Amniotic epithelial cell (primary cell): ENCODE measurements around the gene CREBZF.

Experiments used
- DNase-seq: peaks from one replicate; pipeline ENCODE4 v3.0.0-alpha.2; 2010; ENCODE audit warnings: low read depth

CREBZF gene, protein sequence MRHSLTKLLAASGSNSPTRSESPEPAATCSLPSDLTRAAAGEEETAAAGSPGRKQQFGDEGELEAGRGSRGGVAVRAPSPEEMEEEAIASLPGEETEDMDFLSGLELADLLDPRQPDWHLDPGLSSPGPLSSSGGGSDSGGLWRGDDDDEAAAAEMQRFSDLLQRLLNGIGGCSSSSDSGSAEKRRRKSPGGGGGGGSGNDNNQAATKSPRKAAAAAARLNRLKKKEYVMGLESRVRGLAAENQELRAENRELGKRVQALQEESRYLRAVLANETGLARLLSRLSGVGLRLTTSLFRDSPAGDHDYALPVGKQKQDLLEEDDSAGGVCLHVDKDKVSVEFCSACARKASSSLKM

DNA sequence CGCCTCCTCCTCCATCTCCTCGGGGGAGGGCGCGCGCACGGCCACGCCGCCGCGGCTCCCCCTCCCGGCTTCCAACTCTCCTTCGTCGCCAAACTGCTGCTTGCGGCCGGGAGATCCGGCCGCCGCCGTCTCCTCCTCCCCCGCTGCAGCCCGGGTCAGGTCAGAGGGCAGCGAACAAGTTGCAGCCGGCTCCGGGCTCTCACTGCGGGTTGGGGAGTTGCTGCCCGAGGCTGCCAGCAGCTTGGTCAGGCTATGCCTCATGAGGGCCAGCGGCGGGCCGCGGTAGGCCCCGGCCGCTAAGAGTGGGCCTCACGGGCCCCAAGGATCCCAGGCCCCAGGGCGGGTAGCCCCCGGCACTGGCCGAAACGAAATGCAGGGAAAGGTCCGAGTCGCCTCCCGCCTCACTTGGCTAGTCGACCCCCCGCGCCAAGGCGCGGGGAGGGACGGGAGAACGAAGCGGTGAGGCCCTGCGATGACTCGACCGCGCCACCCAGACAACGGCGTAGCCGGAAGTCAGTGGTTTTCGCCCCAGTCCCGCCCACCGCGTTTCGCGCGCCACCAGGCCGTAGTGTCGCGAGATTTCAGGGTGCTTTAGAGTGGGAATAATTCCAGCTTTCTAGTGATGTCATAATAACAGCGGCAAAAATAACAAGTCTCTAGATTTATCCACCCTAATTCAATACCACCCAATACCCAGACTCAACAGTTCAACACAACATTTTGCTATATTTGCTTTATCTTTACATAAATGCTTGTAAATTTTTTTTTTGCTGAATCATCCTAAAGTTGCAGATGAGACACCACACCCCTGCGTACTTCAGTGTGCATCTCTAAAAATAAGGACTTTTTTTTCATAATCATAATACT is at the start of gene CREBZF:
CREBZF (minus strand) TSS at position 515 of the 867 bp plus-strand sequence; CDS start at position 261, 254 bp downstream.
- DNase-seq: peak; percentile 91

DNA sequence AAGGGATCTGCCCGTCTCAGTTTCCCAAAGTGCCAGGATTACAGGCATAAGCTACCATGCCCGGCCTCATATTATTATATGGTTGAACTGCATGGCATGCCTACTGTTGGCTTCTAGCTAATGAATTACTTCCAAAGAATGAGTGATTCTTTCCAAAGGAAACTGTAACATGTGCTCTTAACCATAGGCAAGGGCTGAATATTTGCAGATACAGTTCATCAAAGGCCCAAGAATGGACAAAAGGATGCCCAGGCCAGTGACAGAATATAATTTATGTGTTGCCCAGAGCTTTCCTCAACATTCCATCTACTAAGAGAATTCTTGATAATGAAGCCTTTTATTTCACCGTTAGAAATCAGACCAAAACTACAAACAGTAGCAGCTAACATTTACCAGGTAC is 48.0 kb upstream of the CREBZF start:
- no peak for DNase-seq

DNA sequence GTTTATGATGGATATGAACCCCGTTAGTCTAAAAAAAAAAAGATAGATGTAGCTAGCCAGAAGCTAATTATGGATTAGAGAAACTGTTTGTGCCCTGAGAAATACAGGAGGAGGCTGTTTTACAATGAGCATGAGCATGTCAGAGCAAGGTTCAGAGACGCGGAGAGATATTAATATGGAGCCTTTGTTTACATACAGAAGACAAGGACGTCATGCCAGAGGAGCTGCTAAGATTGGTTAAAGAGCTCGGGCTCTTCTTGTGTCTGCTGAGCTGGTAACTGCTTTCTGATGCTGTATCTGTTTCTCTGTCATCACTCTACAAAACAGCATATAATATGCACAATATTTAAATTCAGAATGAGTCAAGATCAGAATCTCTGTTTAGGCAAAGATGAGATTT is 46.0 kb upstream of the CREBZF start:
- peak; percentile 52 for DNase-seq

DNA sequence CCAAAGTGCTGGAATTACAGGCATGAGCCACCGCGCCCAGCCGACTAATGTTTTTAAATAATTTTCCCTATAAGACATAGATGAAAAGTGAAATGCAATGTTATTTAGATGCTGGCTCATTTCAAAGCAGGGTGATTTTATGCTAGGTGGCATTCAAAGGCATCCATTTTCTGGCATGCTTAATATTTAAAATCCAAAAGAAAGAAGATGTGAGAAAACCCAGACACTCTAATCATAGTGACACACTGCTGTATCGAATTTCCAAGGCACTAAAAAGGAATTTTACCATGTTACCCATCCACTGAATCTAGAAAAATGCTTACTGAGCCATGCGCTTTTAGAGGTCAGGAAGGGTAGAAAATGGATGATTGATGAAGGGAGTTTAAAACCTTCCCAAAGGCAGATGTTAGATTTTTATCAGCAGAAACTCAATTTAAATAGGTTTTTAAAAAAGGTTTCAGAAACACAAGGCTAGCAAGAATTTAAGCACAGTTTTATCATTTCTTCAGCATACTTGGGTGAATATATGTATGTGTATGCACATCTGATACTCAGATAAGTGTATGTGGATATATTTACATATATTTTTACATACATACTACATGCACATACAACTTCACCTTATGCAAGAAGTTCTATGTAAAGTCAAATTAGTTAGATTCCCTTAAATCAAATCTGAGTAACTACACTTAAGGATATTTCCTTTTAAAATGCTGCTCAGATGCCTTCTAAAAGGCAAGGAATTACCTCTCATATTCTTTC is 45.2 kb upstream of the CREBZF start:
- DNase-seq: no peak

DNA sequence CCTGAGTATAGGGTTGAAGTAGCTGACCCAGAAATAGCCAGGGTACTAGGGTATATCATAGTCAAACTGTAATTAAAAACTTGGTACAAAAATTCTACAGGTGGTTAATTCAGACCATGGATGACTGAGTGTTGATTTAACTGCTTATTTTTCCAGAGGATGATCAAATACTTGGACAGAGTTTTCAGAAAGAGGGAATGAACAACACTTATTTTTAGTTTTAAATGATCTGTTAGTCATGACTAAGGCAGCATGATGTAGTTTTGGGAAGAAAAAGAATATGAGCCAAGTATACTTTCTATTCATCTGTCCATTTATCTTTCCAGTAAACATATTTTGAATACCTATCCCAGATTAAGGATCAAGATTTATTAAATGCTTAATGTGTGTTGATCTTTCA is 40.9 kb upstream of the CREBZF start:
- no peak for DNase-seq

DNA sequence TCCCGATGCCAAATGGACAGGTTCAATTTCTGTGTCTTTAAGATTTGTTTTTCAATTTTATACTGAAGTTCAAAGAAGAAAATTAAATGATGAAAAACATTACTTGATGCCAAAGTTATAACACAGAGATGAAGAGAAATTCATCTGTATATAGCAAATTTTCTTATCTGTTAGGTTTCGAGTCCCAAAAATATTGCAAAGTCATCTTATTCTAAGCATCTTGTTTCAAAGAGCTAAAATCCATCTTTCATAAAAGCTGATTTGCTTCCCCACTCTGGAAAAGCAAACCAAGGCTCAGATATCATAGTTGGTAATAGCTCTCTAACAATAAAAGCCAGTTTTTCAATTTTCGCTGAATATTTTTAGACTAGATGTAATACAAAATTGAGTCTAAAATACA is 40.0 kb upstream of the CREBZF start:
- no peak for DNase-seq

DNA sequence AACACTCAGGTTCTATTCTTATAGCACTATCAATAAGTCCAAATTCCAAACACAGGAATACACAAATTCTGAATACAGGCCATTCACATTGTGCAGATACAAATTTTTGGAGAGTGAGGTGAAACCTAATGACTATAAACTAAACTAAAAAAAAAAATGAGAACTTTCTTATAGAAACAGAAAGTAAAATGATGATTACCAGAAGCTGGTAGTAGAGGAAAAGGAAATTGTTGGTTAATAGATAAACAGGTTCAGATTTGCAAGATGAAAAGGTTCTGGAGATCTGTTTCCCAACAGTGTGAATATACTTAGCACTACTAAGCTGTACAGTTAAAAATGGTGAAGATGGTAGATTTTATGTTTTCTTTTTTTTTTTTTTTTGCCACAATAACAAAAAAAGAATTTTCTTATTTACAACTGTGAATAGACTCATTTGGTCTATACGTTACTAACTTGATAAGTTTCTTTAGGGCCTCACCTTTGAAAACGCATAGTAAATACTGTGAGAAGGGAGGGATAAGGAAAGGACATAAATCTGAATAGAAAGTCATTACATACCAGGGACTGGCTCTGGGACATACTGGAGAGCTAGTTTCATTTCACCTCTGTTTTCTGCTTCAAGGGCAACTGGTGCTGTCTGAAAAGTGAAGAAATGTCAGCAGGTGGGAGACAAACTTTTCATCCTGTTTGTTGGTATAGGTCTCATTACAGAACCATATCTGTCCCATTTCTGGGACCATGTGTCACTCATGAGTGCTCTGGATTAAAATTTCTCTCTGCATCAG is 35.2 kb upstream of the CREBZF start:
- no peak for DNase-seq

DNA sequence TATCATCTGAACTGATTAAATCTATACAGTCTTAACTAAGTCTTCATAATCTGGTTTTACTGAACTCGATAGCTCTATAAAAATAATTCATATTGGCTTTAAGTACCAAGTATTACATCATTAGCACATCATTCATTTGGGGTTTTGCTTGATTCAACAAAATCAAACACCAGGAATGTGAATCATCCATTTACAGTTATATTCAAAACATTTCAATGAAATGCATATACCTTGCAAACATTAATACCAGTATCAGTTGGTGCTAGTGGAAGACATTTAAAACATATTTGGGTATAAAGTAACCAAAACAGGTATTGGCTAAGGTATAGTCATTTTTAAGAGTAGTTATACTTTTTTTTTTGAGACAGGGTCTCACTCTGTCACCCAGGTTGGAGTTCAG is 33.3 kb upstream of the CREBZF start:
- no peak for DNase-seq

DNA sequence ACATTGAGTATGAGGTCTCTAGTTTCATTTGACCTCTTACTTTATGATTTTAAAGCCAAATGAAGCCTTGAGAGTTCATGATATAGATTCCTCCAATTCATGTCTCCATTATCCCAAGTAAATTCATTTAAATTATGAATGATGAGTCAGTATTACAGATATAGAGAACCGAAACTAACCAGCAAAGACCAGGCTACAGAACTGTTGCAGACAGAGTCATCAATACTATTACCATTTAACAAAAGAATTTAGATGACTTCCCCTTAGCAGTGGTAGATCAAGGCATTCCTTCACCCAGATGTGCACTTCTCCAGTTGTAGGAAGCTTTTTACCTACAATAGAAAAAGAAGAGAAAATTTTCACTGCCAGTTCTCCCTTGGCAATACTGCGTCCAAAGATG is 32.8 kb upstream of the CREBZF start:
- no peak for DNase-seq

DNA sequence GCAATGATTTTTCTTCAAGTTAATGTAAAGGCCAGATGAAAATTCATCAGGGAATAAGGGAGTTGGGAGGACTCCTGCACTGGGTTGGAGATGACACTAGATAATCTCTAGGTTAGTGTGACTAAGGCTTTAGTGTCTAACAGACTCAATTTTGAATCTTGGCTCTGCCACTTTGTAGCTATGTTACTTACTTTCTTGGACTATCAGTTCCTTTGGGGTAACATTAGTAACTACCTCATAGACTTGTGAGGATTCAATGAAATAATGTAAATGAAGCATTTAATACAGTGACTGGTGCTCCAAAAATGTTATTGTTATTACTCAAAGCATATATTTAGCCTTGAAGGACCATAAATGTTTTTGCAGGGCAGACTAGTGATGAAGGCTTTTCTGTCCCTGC is 30.6 kb upstream of the CREBZF start:
- no peak for DNase-seq

DNA sequence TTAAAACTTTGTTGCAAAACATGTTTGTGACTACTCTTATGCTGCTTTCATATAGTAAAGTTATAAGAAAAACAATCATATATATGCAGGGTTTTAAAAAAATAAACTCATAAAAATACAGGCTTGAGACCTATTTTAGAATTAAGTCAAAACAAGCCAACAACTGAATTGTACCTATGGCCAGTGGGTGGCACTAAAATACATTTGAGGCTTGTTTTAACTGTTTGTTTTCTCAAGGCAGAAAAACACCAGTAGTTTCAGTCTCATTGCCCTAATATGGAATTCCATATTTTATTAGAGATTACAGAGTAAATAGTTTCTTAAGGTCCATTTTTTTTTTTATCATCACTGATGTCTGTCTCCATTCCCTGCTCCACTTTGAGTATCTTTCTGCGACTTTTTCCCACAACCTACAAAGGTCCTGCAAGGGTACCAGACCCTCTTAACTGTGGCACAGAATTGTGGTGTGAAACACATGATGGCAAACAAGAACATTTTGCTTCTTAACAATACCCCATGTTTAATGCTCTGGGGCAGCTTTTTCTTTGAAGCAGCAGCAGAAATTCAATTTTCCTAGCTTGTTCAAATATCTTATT is 29.6 kb upstream of the CREBZF start:
- peak; percentile 75 for DNase-seq

DNA sequence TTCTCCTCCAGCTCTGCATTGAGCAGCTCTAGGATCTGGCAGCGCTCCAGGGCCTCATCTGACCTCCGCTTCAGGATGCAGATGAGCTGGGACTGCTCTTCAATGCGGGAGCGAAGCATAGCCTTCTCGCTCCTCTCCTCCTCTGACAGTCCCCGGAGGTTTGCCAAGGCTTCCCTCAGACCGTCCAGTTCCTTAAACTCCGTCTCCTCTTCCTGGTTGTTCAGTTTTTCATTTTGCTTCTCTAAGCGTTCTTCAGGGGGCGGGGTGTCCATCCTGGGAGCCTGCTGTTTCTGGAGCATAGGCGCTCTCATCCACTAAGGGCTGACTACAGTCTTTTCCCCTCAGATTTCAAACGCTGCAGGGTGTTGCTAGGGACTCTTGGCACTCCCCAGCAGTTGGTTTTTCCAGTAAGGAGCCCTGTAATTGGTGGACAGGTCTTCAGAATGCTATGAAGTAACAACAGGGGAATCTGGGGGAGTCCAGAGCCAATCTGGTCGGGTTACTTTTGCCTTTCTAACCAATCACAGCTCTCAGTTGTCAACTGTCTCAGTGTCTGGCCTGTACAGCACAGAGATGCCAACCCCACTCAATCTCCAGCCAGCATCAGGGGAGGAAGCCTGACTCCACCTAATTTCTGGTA is 21.0 kb upstream of the CREBZF start, which contains the start of gene CCDC89:
CCDC89 (minus strand) TSS at position 376 of the 640 bp plus-strand sequence; CDS start at position 311, 65 bp downstream.
- peak; percentile 98 for DNase-seq

DNA sequence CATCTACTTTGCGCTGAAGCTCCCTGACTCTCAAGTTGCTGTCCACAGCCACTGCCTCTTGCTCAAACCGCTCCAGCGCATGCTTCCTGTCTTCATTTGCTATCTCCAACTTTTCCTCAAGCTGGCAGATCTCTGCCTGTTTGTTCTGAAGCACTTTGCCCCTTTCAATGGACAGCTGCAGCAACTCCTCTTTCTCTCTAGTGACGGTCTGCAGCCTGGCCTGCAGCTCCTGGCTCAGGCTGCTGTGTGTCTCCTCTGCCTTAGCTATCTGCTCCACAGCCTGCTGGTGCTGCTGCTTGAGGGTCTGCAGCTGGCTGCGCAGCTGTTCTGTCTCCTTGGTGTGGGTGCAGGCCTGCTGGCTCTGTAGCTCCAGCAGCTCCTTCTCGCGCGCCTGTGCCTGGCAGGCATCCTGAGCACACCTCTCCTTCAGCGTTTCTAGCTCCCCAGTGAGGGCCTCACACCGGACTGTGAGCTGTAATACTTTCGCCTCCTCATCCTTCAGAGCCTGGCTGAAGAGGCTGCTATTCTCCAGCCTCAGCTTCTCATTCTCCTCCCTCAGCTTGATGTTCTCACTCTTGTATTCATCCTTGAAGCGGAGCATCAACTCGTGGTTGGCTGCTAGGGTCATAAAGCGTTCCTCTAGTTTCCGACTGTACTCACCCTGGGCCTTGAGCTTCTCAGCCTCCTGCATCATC is 20.3 kb upstream of the CREBZF start:
- peak; percentile 32 for DNase-seq

DNA sequence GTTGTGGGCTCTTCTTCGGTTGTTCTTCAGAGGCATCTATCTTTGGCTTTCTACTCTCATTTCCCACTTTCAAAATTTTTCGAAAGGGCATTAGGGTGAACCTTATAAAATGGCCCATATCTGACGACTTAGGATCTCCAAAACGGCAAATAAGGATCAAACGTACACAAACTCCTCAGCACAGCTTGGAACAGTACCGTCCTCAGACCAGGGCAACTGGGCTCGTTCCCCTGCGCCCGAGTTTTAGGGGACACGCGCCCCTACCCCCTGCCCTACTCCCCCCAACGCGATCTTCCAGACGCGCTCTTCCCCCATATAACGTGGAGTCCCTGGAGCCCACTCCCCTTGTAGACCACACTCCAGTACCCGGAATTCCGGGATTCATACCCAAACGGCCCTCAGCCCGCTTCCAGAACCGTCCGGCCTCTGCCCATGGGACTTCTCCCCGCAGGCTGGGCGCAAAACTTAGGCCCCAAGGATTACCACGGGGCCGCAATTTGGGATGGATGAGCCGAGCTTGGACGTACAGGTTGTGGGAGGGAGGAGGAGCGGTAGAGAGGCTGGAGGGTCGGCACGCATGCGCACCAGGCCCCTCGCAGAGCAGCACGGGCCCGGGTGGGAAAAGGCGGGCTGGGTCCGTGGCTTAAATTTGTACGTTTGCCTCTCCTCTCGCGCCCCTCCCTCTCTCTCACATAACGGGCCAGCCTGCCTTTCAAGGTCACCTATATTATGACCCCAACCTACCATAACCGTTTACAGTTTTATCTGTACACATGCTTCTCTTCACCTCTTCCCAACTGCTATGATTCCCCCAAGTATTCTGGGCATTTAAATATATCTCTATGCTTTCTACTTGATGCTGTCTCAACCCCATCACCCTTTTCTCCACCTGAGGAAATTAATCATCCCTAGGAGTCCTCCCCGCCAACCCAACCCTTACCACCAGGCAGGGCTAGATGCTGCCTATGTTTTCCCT is 17.7 kb upstream of the CREBZF start:
- DNase-seq: peak; percentile 31

DNA sequence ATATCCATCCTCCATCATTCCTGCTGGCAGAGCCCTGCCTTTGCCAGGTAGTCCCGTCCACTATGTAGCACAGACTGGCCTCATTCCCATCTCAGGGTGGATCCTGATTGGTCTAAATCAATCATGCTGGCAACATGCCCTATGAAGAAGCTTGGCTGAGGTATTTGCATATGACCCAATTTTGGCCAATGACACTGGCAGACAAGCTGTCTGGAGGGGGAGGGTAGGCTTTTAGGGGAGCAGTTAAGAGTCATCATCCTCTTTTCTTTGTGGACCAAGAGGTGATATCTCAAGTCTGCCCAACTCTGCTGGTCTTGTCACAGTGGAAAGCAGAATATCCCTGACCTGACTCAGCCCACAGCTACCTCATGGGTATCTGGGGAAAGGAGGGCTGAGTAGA is 16.0 kb upstream of the CREBZF start:
- peak; percentile 31 for DNase-seq

DNA sequence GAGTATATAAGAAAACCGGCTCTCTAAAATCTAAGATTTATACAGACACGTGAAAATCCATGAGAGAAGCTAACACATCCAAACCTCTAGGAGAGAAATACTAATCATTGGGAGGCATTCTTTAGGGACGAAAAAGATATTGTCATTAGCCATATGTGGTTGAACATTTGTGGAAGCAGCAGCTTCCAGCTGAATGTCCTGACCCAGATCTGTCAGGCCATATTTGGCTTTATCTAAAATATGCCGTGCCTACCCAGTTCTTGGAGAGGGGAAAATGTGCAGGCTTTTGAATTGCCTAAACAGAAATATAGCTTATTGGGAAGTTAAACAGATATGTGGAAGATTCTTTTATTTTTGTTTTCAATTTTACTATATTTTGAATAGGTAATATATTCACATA is 14.6 kb upstream of the CREBZF start:
- no peak for DNase-seq

DNA sequence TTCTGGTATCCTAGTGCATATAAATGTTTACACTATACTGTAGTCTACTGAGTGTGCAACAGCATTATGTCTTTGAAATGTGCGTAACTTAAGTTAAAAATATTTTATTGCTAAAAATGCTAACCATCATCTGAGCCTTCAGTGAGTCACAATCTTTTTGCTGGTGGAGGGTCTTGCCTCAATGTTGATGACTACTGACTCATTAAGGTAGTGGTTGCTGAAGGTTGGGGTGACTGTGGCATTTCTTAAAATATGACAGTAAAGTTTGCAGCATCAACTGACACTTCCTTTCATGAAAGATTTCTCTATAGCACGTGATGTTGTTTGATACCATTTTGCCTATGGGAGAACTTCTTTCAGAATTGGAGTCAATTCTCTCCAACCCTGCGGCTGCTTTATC is 8.5 kb upstream of the CREBZF start:
- no peak for DNase-seq

DNA sequence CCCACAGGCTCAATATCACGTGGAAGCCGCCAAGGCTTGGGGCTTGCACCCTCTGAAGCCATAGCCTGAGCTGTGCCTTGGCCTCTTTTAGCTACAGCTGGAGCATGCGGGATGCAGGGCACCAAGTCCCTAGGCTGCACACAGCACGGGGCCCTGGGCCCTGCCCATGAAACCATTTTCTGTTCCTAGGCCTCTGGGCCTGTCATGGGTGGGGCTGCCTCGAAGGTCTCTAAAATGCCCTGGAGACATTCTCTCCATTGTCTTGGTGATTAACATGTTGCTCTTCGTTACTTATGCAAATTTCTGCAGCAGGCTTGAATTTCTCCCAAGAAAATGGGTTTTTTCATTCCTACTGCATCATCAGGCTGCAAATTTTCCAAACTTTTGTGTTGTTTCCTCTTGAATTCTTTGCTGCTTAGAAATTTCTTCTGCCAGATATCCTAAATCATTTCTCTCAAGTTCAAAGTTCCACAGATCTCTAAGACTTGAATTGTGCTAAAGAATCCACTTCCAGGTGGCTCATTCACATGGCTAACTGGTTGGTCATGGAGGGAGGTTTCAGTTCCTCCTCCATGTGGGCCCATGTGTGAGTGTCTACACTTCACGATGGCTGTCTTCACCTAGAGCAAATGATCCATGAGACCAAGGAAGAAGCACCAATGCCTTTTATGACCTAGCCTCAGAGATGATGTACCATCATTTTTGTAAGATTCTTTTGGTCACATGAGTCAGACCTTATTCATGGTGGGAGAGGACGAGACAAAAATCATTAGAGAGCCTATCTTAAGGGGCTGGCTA is 7.4 kb upstream of the CREBZF start:
- no peak for DNase-seq
